Right forelimb (tissue), 1 donor: ENCODE measurements around the gene RBMS2.
"Not testable (repeated sequence)": the region's sequence is repeated elsewhere in the genome, so short reads cannot be mapped to it uniquely, and the experiment has no call there.

Experiments used
- DNase-seq: peaks from one replicate; pipeline ENCODE4 v3.0.0-alpha.2; 2018

Gene RBMS2

DNA sequence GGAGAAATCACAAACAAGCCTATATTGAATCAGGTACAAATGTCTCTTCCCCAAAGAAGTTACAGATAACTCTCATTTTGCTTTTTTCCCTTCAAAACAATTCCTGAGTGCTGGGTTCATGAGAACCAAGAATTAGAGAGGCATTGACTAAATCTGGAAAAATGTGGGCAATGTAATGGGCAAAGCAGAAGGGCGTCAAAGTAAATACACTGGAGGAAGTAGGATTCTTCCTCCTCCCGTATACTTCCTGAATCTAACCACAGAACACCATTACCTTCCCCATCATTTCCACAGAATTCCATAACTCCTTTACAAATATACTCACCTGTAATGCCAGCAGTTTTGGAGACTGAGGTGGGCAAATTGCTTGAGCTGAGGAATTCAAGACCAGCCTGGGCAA, 3.0 kb upstream of the RBMS2 start:
- DNase-seq, result no peak

DNA sequence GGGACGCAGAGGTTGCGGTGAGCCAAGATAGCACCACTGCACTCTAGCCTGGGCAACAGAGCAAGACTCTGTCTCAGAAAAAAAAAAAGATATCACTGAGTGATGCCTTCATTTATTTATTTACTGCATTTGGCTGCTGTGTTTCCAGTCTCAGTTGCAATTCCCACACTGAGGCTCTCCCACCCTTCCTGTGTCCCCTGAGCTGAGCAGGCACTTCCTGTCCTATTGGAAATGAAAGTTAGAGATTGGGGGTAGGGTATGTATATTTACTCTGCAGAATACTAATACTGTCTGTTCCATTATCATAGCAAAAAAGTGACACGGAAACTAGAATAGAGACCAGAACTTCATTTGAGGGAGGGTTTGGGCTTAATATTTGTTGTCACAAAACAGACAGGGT, 1.6 kb upstream of the RBMS2 start:
- DNase-seq, result no peak

DNA sequence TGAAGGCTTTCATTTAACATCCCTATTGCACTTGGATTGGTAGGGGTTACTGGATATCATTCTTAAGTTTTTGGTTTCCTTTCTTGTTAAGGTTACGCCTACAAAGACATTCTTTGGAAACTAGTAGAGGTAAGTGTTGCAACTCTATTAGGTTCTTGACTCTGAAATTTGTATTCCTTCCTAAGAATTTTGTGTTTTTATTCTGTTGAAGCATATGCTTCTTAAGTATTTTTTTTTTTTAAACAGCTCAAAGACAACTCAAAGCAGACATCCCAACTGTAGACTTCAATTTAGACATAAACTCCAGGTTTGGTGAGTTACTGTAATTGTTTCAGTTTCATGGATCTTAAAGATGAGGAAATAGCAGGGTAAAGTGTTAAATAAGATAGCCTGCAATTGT, 1.1 kb upstream of the RBMS2 start:
- DNase-seq, result no peak

DNA sequence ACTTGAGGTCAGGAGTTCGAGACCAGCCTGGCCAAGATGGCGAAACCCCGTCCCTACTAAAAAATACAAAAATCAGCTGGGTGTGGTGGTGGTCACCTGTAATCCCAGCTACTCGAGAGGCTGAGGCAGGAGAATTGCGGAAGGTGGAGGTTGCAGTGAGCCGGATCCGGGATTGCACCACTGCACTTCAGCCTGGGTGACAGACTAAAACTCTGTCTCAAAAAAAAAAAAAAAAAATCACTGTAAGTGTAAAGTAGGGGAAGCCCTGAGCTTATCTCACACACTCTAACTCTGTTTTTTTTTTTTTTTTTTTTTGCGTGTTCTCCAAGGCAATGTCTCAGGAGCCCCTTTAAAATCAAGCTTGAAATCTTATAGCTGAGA, 421 bp upstream of the RBMS2 start:
- DNase-seq, result no peak

DNA sequence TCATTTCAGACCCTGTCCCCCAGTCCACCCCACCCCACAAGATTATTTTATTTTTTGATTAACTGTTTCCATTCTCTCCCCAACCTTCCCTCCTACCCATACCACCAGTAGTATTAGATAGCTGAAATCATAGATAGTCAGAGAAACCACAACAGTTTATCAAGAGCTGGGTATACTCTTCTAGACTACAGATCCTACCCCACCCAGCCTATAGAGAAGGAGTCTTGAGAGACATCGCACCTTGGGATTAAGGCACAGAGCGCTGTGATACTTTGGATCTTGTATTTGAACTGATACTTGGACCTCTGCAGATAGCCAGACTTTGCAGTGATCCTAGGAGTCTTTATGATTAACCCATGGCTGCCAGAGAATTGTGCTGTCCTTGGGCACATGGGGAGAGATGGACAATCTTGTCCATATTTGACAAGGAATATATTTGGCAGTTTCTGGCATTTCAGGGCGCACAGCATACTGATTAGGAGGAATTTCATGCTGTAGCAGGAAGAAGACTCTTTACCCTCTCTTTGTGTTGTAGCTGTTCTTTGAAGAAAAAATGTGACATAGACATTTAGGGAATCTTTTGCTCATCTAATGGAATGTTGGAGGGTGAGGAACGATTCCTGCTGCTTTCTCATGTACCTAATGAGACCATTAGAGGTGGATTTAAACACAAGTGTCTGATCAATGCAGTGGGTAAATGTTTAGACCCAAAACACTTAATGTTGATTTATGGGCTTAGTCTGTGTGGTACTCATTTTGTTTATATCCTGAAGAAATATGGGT, 982 bp downstream of the RBMS2 start:
- DNase-seq, result no peak

DNA sequence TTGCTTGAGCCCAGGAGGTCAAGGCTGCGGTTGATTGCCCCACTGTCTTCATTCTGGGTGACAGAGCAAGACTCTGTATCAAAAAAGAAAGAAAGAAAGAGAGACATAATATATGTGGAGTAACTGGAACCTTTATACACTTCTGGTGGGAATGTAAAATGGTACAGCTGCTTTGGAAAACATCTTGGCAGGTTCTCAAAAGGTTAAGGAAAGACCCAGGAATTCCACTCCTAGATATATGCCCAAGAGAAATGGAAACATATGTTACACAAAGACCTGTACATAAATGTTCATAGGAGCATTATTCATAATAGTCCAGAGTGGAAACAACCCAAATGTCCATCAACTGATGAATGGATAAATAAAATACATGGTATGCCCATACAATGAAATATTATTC, 7.2 kb downstream of the RBMS2 start:
- no peak for DNase-seq

DNA sequence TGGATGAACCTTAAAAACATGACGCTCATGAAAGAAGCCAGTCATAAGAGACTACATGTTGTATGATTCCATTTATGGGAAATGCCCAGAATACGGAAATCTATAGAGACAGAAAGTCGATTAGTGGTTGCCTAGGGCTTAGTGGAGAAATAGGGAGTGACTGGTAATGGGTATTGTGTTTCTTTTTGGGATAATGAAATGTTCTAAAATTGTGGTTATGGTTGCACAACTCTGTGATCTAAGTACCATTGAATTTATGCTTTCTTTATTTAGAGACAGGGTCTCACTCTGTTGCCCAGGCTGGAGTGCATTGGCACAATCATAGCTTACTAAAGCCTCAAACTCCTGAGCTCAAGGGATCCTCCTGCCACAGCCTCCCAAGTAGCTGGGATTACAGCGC, 8.0 kb downstream of the RBMS2 start:
- DNase-seq, result no peak

DNA sequence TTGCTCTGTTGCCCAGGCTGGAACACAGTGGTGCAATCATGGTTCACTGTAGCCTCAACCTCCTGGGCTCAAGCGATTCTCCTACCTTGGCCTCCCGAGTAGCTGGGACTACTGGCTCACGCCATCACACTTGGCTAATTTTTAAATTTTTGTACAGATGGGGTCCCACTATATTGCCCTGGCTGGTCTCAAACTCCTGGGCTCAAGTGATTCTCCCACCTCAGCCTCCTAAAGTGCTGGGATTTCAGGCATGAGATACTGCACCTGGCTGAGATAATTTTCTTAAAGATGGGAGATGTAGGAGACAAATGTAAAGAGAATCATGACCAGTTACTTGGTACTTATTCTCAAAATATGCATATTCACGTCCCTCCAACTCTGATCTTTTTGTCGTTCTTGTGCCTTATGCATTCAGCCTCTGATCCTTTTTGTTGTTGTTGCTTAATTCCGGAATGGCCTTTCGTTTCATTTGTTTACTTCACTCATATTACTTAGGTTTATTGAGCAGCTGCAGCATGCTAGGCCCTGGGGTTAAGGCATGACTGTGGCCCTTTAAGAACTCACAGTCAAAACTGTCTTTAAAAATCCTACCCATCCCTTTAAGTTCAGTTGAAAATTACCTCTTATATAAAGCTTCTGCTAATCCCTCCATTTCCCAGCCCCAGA, 8.9 kb downstream of the RBMS2 start:
- DNase-seq, result no peak

DNA sequence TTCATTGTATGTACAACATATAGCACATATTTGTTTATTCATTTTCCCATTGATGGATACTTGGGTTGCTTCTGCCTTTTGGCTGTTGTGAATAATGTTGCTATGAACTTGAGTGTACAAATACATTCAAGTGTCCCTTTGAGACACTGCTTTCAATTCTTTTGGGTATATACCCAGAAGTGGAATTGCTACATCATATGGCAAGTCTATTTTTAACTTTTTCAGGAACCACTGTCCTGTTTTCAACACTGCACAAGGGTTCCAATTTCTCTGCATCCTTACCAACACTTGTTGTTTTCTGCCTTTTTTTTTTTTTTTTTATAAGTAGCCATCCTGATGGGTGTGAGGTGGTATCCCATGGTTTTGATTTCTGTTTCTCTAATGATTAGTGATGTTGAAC, 15.9 kb downstream of the RBMS2 start:
- no peak for DNase-seq

DNA sequence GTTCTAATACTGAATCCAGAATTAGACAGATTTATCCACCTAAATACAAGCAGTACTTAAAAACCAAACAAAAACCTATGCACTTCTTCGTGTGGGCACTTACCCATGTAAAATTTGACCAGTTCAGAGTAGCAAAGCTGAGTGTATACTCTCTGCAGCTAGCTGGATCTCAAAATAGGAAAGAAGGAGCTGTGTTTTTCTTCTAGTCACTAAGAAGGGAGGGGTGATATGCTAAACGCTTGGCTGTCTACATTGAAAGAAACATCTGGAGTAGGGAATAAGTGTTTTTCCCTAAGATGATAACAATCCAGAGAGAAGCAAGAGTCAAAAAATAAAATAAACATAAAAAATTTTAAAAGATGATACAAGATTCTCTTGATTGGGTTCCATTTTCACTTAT, 20.0 kb downstream of the RBMS2 start:
- DNase-seq, result no peak

DNA sequence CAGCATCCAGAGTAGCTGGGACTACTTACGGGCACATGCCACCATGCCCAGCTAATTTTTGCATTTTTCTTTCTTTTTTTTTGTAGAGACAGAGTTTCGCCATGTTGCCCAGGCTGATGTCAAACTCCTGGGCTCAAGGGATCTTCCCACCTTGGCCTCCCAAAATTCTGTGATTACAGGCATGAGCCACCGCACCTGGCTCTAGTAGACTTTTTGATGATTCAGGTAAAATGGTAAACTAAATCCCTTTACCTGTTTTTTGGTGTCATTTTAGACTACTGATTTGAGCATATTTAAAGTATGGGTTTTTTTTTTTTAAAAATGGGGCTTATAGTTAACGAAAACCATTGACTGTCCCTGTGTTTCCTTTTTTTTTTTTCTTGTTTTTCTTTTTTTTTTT, 20.5 kb downstream of the RBMS2 start:
- DNase-seq, result no peak

DNA sequence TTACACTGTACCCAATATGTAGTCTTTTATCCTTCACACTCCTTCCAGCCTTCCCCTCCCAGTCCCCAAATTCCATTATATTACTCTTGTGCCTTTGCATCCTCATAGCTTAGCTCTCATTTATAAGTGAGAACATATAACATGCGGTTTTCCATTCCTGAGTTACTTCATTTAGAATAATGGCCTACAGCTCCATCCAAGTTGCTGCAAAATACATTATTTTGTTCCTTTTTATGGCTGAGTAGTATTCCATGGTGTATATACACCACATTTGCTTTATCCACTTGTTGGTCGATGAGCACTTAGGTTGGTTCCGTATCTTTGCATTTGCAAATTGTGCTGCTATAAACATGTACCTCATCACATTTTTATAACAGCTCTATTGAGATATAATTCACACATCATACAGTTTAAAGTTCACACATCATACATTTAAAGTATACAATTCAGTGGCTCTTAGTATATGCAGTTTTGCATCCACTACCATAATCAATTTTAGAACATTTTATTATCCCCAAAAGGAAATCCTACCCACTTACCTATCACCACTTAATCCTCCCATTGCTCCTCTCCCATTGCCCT, 23.5 kb downstream of the RBMS2 start:
- DNase-seq, result no peak

DNA sequence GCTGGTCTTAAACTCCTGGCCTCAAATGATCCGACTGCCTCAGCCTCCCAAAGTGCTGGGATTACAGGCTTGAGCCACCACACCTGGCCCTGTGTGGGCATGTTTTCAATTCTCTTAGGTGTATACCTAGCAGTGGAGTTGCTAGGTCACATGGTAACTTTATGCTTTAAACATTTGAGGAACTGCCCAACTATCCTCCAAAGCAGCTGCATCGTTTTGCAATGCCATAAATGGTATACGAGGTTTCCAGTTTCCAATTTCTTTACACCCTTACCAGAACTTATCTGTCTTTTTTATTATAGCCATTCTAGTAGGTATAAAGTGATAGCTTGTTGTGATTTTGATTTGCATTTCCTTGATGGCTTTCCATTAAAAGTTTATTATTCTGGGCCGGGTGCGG, 25.1 kb downstream of the RBMS2 start:
- no peak for DNase-seq

DNA sequence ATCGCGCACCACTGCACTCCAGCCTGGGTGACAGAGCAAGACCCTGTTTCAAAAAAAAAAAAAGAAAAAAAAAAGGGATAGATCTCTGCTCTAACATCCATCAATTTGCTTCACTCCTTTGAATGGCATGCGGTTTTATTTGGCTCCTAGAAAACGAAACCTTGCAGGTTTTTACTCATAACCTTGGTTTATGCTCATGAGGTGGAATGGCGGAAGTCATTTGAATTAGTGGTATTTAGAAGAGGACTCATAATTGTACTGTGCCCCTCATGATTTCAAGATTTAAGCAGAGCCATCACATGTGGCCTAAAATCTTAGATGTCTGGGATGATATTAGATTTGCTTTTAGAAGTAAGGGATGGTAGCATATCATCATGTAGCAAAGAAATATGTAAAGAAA, 29.4 kb downstream of the RBMS2 start:
- DNase-seq, result no peak

DNA sequence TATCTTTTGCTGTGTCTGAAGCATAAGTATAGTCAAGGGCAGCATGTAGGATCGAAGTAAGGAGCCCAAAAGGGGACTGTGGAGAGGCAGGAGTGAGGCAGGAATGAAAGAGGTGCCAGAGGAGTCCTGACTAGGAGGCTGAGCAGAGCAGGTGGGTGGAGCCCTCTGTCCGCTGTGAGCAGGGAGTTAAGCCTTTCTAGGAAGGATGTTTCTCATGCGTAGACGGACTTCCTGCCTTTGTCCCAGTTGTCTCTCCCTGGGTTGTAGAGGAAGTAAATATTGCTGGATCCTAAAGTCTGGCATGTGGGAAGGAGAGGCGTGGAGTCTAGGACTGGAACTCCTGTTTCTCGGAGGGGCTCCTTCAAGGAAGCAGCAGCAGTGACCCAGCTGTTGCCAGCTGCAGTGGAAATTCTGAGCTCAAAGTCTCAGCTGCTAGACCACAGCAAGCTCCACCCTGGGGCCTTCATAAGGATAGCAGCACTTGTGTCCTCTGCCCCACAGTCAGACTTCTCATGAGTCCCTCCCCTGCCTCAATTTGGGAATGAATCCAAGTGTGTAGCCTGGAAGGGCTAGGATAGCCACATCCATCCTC, 44.0 kb downstream of the RBMS2 start:
- DNase-seq, result peak; percentile 93

DNA sequence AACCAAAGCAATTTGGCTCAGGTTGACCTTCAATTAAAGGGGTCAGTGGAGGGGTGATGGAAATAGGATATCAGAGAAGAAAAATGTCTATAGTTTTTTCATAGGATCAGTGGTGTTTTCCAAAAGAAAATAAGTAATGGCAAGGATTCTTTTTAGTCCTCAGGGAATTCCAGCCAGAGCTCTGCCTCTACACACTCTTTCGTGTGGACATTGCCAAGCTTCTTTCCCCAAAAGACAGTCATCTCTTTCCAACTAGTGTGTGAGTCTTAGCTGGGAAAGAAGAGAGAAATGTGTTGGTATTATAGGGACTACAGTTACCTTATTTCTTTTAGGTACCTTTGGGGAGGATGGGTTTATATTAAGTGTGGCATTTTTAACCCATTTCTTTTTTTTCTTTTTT, 46.5 kb downstream of the RBMS2 start:
- DNase-seq, result no peak

DNA sequence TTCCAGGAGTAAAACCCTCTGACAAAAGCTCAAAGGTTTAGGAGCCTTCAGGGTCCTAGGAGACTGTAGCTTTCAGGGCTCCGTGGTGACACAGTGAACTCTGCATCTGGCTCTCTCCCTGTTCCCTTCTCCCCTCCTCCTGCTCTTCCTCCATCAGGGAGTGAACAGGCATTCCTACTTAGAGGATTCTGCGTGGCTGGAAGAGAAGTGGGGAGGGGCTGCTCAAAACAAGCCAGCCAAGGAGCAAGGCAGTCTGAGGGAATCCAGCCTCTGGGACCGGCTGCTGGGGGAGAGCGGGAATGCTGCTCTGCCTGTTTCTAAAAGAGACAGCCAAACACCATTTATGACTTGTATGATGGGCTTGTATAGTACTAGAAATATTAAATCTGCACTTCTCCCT, 49.5 kb downstream of the RBMS2 start:
- DNase-seq, result peak; percentile 78

DNA sequence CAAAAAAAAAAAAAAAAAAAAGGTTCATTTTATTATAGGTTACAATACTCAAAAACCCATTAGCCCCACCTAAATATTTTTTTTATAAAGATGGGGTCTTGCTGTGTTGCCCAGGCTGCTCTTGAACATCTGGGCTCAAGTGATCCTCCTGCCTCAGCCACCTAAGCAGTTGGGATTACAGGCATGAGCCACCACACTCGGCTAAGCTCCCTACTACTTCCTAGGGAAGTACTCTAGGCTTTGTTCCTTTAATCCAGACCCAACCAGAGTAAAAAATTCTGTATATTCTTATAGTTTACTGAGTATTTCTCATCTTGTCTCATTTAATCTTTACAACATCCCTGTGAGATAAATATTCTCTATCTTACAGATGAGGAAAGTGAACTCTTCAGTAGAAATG, 50.7 kb downstream of the RBMS2 start:
- DNase-seq, result no peak

DNA sequence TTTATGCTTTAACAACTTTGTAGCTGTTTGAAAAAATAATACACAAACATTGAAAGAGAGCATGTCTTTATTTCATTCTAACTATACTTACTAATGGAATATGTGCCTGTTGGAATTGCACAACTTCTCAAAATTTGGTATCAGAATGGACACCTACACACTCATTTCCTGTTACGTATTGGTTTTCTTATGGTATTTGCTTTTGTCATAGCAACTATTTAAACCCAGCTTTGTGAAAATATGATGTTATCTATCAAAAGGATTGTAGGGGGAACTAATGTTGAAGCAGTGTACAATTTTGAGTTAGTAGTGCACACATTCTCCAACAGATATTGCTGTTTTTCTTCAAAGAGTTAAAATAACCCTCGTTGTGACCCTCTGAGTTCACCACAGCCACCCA, 52.6 kb downstream of the RBMS2 start:
- DNase-seq, result no peak

DNA sequence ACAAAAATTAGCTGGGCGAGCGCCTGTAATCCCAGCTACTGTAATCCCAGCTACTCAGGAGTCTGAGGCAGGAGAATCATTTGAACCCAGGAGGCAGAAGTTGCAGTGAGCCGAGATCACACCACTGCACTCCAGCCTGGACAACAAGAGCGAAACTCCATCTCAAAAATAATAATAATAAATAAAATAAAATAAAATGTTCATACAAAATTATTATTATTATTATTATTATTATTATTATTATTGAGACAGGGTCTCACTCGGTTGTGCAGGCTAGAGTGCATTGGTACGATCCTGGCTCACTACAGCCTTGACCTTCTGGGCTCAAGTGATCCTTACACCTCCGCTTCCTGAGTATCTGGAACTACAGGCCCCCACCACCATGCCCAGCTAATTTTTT, 55.6 kb downstream of the RBMS2 start:
- DNase-seq, result not testable (repeated sequence)

DNA sequence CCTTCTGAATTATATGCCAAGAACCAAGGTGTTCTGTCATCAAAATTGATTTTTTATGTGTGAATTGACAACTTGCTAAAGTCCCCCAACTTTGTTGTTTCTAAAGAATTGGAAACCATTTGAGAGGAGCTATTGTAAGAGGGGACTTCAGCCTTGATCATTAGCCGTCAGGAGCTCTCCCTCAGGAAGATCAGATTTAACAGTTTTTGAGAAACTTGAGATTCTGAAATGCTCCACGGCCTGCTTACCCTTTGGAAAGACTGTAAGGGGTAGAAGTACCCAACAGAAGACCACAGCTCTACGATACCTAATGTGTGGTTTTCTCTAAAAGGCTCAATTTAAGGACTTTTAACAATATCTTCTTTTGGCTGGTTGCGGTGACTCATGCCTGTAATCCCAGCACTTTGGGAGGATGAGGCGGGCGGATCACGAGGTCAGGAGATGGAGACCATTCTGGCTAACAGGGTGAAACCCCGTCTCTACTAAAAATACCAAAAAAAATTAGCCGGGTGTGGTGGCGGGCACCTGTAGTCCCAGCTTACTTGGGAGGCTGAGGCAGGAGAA, 57.4 kb downstream of the RBMS2 start:
- DNase-seq, result no peak

DNA sequence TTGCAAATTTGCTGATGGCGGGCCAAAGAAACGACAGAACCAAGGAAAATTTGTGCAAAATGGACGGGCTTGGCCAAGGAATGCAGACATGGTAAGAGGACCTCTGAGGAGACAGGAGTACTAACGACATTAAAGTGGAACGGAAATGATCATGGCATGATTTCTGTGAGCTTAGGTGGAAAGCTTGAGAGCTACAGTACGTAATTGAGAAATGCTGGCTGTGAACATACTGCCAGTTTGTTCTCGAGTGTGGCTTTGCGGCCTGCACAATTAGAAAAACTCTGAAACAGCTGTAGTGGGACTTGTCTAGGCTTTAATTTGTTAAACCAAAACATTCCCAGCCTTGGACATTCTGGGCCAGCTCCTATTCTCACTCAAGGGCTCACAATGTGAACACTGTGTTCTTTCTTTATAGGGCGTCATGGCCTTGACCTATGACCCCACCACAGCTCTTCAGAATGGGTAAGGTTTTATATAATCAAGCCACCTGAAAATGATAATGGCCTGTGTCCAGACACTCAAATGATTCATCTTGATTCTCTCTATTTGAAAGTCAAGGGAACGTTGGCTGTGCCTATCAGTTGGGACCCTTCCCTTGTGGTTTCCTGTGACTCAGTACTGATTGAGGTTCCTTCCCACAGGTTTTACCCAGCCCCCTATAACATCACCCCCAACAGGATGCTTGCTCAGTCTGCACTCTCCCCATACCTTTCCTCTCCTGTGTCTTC, 60.0 kb downstream of the RBMS2 start:
- DNase-seq, result no peak

DNA sequence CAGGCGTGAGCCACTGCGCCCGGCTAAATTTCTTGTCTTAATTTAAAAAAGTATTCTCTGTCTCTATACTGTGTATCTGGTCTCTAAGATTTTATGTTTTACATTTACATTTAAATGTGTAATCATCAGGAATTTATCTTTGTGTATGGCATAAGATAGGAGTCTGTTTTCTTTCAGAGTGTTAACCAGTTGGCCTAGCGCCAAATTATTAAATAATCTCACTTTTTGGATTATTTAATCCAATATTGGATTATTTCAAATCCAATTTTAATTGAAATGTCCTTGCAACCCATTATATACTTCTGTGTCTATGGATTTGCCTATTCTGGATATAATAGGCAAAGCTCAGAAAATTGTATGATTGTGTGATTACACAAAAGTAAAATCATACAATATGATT, 63.5 kb downstream of the RBMS2 start:
- DNase-seq, result no peak
